OCI-LY1 (cell line): ENCODE data around the gene CENPS.

Source experiments
- EZH2 ChIP-seq: fragments of 200-600 bp; sonication (generic), shearing (Covaris generic); IDR thresholded peaks from 2 replicates; pipeline ENCODE4 v1.8.0; 2017; ENCODE audit warnings: borderline replicate concordance, mixed run types, mild to moderate bottlenecking, antibody characterized with exemption, low read length, moderate library complexity, mixed read lengths
- TF ChIP-seq, protein P1 (sequence below): fragments of 200-600 bp; sonication (generic), shearing (Covaris generic); IDR thresholded peaks from 2 replicates; pipeline ENCODE4 v1.5.1; 2017; ENCODE audit warnings: mild to moderate bottlenecking, antibody characterized with exemption, low read length, moderate library complexity, mixed read lengths

DNA sequence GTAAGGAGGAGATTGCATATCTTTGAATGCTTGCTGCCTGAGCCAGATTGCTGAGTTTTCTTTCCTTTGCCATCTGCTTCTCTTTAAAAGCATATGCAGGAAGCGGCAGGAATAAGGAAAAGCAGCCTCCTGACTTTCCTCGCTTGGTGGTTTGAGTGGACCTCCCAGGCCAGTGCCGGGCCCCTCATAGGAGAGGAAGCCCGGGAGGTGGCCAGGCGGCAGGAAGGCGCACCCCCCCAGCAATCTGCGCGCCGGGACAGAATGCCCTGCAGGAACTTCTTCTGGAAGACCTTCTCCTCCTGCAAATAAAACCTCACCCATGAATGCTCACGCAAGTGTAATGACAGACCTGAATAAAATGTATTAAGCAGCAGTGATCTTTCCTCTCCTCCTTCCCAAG is 21.1 kb downstream of the CENPS start:
- TF ChIP-seq, protein P1, sequence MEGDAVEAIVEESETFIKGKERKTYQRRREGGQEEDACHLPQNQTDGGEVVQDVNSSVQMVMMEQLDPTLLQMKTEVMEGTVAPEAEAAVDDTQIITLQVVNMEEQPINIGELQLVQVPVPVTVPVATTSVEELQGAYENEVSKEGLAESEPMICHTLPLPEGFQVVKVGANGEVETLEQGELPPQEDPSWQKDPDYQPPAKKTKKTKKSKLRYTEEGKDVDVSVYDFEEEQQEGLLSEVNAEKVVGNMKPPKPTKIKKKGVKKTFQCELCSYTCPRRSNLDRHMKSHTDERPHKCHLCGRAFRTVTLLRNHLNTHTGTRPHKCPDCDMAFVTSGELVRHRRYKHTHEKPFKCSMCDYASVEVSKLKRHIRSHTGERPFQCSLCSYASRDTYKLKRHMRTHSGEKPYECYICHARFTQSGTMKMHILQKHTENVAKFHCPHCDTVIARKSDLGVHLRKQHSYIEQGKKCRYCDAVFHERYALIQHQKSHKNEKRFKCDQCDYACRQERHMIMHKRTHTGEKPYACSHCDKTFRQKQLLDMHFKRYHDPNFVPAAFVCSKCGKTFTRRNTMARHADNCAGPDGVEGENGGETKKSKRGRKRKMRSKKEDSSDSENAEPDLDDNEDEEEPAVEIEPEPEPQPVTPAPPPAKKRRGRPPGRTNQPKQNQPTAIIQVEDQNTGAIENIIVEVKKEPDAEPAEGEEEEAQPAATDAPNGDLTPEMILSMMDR: no peak
- no peak for TF ChIP-seq EZH2
